Stimulated activated CD4-positive, alpha-beta T cell treated with anti-CD3 and anti-CD28 coated beads, Interleukin-15, amount 100 ng/mL, for 24 hours (primary cell): ENCODE results near the gene ARL13B.
"Not testable (repeated sequence)": the region's sequence is repeated elsewhere in the genome, so short reads cannot be mapped to it uniquely, and the experiment has no call there.

Experiments
- DNase-seq: peaks from one replicate; pipeline ENCODE4 v3.0.0-alpha.2; 2020

The ARL13B gene

GRCh38 chr3:93979850-93980676, at the start of gene ARL13B:
Gene ARL13B (plus strand): TSS chr3:93980155. CDS start chr3:93980424, 269 bp downstream.
- peak; percentile 95 for DNase-seq

DNA sequence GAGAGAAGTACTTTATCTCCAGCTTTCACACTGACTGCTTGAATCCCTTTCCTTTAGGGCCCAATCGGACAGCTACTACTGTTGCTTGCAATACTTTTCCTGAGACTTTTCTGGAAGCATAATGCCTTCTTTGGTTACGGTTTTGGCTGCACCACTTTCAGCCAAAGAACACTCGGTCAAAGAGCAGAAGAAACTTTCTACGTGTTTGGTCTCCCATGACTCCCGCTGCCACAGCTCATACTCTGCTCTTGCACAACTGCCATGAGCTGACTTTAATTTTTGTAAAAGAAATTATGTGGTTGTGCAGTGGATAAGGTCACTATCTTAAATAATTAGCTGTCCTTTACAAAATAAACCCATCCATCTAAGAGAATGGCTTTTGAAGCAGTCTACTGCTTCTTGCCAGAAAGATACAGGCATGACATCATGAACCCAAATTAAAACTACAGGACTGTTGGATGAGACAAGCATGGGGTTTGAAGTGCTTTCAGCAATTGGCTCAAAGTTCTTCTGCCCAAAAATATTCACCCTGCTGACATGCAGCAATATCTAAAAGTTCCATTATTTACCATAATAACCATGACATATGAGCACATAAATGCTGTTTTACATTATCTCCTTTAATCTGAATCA, 48.2 kb upstream of the ARL13B start:
- DNase-seq, result no peak

GRCh38 chr3:93934366-93935046, 45.4 kb upstream of the ARL13B start:
- no peak for DNase-seq

DNA sequence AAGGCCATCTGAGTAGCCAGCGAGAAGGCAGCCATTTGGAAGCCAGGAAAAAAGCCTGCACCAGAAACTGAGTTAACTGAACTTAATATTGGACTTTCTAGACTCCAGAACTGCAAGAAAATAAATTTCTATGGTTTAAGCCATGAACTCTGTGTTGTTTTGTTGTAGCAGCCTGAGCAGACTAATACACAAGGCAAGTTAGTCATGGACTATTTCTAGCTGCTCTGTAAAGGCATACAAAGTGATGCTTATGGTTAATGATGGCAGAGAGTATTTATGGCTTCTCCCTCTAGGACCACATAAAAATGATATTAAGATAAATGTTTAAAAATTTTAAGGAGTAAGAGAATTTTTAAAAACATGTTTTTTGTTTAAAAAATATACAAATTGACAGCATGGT, 43.4 kb upstream of the ARL13B start:
- DNase-seq, result no peak

- not testable (repeated sequence) for DNase-seq
Observed at GRCh38 chr3:93937485-93937884, 42.5 kb upstream of the ARL13B start.

DNA sequence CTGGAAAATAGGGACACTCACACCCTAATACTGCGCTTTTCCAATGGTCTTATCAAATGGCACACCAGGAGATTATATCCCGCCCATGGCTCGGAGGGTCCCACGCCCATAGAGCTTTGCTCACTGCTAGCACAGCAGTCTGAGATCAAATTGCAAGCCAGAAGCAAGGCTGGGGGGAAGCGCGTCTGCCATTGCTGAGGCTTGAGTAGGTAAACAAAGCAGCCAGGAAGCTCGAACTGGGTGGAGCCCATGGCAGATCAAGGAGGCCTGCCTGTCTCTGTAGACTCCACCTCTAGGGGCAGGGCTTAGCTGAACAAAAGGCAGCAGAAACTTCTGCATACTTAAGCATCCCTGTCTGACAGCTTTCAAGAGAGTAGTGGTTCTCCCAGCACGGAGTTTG, 30.0 kb upstream of the ARL13B start:
- DNase-seq, result not testable (repeated sequence)

GRCh38 chr3:93961026-93961425, 18.9 kb upstream of the ARL13B start:
- no peak for DNase-seq

GRCh38 chr3:93961489-93961888, 18.5 kb upstream of the ARL13B start:
- no peak for DNase-seq

DNA sequence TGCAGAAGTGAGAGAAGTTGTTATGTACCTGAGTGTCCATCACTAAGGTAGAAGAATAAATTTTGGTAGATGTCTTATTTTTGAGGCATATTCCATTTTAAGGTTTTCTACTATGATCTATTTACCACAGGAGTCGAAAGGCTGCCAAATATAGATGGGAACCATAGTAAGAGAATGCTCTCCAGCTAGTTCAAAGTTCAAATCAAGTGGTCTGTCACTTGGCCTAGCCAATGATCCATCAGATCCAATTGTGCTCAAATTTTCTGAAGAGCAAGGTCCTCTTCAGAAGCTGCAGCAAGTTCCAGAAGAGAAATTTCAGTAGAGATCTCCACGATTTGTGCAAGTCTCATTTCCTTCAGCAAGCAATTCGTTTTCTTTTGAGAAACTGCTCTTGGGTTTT, 17.2 kb upstream of the ARL13B start:
- DNase-seq, result no peak

DNA sequence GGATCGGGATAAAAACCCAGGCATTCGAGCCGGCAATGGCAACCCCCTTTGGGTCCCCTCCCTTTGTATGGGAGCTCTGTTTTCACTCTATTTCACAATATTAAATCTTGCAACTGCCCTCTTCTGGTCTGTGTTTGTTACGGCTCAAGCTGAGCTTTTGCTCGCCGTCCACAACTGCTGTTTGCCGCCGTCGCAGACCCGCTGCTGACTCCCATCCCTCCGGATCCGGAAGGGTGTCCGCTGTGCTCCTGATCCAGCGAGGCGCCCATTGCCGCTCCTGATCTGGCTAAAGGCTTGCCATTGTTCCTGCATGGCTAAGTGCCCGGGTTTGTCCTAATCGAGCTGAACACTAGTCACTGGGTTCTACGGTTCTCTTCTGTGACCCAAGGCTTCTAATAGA, 14.8 kb upstream of the ARL13B start:
- not testable (repeated sequence) for DNase-seq

DNA sequence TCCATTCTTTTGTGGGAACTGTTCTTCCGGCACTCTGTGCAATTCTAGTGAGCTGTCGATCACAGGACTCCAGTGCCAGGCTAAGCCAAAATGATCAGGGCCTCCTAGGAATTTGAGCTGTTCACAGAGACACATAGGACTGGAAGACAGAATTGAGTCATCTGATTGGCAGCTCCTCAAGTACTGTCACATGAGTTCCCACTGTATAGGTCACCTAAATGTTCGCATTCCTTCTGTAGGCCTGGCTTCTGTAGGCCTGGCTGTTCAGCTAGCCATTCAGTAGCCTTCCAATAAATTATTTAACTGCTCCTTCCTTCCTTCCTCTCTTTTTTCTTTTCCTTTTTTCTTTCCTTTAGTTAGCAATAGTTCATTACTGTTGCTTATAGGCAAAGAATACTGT, 10.5 kb upstream of the ARL13B start:
- DNase-seq, result no peak

- DNase-seq, result no peak
Observed at GRCh38 chr3:93969997-93970396, 10.0 kb upstream of the ARL13B start.

GRCh38 chr3:93973131-93974126, 6.5 kb upstream of the ARL13B start, which contains the start of gene PROS1:
Gene PROS1 (minus strand): TSS chr3:93973896. CDS start chr3:93973749, 147 bp downstream.
- DNase-seq, result peak; percentile 70

DNA sequence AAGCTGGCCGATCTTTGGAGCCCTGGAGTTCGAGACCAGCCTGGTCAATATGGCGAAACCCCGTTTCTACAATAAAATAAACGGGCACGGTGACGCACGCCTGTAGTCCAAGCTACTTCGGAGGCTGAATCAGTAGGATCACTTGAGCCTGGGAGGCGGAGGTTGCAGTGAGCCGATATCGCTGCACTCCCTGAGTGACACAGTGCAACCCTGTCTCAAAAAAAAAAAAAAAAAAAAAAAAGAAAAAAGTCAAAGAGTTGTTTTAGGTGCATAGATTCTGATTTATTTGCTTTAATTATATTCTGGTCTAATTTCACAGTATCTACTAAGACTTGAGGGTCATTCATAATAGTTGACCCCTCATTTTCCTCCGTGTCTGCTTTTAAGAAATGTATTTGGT, 1.7 kb downstream of the ARL13B start:
- DNase-seq, result no peak

DNA sequence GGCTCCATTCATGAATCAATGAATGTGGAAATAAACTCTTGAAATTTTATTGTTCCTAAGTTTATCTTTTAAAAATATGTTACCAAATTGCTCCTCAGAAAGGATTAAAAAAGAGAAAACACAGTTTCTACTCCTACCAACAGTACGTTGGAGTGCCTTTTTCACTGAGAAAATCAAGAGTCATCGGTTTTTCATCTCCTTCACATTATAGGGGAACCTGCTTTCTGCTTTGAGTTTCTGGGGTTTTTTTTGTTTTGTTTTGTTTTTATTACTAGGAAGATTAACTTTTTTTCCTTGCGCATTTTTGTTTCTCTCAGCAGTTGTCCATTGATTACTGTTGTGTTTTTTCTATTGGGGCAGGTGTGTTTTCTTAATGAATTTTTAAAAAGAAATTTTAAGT, 3.5 kb downstream of the ARL13B start:
- no peak for DNase-seq

- no peak for DNase-seq
Observed at GRCh38 chr3:93984618-93985017, 4.7 kb downstream of the ARL13B start.

DNA sequence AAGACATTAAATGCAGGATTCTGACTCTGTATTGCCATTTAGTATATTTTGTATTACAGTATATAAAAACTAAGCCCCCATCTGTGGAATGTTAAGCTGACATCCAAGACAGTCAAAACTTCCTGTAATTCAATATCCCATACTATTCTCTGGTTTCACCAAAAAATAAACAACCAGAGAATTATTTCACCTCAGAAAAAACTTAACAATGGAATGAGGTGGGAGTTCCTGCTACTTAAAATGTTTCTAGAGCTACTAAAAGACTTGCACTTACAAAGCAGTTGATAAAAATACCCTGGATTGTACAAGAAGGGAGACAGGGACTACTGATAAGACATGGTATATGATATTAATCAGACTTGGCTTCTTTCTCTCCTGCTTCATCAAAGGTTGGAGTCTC, 8.3 kb downstream of the ARL13B start:
- DNase-seq, result no peak

DNA sequence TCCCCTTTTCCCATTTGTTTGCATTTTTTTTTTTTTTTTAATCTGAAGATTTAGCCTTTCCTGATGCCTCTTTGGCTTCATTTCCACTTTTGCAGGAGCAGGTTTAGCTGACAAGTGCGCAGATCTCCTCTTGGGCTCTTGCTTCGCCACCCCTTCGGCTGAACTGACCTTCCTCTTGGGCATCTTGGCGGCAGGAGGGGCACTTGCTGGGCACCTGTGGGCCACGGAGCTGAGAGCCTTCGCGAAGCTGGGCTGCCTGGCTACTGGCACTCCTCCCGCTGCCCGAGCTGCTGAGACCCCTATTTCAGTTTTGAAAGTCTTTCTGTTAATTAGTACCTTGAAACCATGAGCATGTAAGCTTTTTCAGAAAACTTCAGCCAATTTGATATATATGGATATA, 8.8 kb downstream of the ARL13B start:
- DNase-seq, result no peak

- no peak for DNase-seq
Observed at GRCh38 chr3:93989241-93989640, 9.3 kb downstream of the ARL13B start.

- DNase-seq, result no peak
Observed at GRCh38 chr3:93991631-93992030, 11.7 kb downstream of the ARL13B start.

DNA sequence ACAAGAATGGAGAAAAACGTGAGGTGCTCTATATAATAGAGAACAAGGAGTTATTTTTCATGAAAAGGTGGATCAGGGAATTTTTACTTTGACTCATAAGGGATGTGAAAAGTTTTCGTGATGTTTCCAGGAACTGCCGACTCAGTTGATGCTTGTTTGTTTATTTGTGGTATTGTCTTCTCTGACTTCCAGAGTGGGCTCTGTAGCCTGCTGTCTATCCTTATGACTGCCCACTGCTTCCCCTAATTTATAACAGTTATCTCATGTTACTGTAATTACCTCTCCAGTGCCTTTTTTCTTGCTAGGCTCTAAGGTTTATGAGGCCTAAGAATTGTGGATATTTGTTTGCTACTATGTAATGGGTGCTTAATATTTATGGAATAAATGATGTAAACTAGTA, 12.3 kb downstream of the ARL13B start:
- DNase-seq, result no peak

DNA sequence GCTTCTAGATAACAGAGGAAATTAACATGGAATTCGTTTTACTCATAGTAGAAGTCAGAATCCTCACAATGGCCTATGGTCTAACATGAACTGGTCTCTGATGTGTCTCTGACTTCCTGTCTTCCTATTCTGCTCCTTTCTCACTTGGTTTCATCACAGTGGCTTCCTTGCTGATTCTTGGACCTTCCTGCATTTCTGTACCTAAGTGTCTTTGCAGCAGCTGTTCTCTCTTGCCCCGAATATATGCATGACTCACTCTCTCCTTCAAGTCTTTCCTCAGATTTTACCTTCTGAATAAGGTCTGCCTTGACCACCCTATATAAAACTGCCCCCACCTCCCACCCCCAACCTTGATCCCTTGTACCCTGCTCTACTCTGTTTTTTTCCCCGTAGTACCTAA, 14.1 kb downstream of the ARL13B start:
- no peak for DNase-seq

DNA sequence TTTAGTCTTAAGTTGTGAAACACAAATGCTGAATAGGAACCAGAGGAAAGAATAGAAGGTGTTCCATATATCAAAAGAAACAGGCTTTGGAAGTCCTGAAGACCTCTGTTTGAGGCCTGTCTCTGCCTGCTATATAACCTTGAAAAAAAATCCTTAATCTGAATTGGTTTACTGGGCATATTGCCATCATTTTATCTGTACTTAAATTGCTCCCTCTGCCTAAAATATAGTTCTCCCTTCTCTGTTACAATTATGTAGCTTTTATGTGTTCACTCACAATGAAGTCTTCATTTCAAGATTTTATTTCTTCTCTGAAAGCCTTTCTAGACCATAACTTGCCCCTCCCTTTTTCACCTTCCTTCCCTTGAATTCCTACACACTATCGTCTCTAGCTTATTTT, 21.2 kb downstream of the ARL13B start:
- no peak for DNase-seq
